Measurements from ENCODE around the gene WAPL. TPM values are rescaled to one million over a fixed set of nuclear protein-coding genes. Genes with fewer than 3 reads are reported as not detected.
"Not testable (repeated sequence)": the region's sequence is repeated elsewhere in the genome, so short reads cannot be mapped to it uniquely, and the experiment has no call there.

Gene WAPL
- total RNA-seq, 3 donors from 2014 or later, result 39.8 to 65.0 (median 49.5) TPM

- H3K9me3 ChIP-seq, result no peaks in the 10 kb centered on the region
- H3K27ac ChIP-seq, result no peak overlapping the region
- no peak overlapping the region for H3K4me3 ChIP-seq
- no peaks in the 10 kb centered on the region for H3K4me1 ChIP-seq
- intact Hi-C loops (cut with DNase I; ENCODE audit: low total_unique reads), result no loop called here
- no peaks in the 10 kb centered on the region for H3K36me3 ChIP-seq
- no peaks in the 10 kb centered on the region for H3K27me3 ChIP-seq
- peak in 1 of 2 donors; percentile 68 for DNase-seq (ENCODE audit: low spot score in 2 of 2)
- no peak for TF ChIP-seq POLR2A (IDR thresholded peaks at IDR 0.05)
- no peak for TF ChIP-seq POLR2AphosphoS5 (IDR thresholded peaks at IDR 0.05)
- no peak for TF ChIP-seq CTCF (IDR thresholded peaks at IDR 0.05)
Measured at GRCh38 chr10:86545101-86545500, 23.5 kb upstream of the WAPL start.

GRCh38 chr10:86540016-86540415, 18.4 kb upstream of the WAPL start:
- no peak overlapping the region for H3K27ac ChIP-seq
- intact Hi-C loops (cut with DNase I; ENCODE audit: low total_unique reads), result no loop called here
- no peaks in the 10 kb centered on the region for H3K36me3 ChIP-seq
- H3K4me3 ChIP-seq, result no peak overlapping the region
- H3K9me3 ChIP-seq, result no peaks in the 10 kb centered on the region
- no peaks in the 10 kb centered on the region for H3K4me1 ChIP-seq
- no peaks in the 10 kb centered on the region for H3K27me3 ChIP-seq
- TF ChIP-seq POLR2AphosphoS5 (IDR thresholded peaks at IDR 0.05) (no peak), POLR2A (IDR thresholded peaks at IDR 0.05) (no peak), CTCF (IDR thresholded peaks at IDR 0.05) (no peak)
- DNase-seq (ENCODE audit: low spot score in 2 of 2), result no peak

DNA sequence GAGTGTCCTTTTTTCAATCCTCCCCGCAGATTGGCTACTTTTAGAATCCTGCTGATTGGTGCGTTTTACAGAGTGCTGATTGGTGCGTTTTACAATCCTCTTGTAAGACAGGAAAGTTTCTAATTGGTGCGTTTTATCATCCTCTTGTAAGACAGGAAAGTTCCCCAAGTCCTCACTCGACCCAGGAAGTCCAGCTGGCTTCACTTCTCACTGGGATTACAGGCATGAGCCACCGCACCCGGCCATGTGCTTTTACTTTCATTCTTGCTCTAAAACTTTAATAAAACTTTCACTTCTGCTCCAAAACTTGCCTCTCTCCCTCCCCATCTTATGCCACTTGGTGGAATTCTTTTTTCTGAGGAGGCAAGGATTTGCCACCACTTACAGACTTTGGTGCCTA, 17.0 kb upstream of the WAPL start:
- TF ChIP-seq CTCF (IDR thresholded peaks at IDR 0.05) (no peak), POLR2AphosphoS5 (IDR thresholded peaks at IDR 0.05) (no peak), POLR2A (IDR thresholded peaks at IDR 0.05) (no peak)

GRCh38 chr10:86538040-86538439, 16.4 kb upstream of the WAPL start:
- H3K4me1 ChIP-seq; H3K27me3 ChIP-seq; DNase-seq (ENCODE audit: low spot score in 2 of 2); H3K9me3 ChIP-seq; H3K27ac ChIP-seq; H3K36me3 ChIP-seq; intact Hi-C loops (cut with DNase I; ENCODE audit: low total_unique reads); H3K4me3 ChIP-seq: not testable (repeated sequence)

More for the DNA sequence above, 17.0 kb upstream of the WAPL start:
- Histone ChIP-seq H3K27me3 (no peaks in the 10 kb centered on the region), H3K9me3 (no peaks in the 10 kb centered on the region), H3K36me3 (no peaks in the 10 kb centered on the region), H3K4me3 (no peak overlapping the region), H3K27ac (no peak overlapping the region), H3K4me1 (no peaks in the 10 kb centered on the region)
- intact Hi-C loops (cut with DNase I; ENCODE audit: low total_unique reads), result no loop called here
- no peak for DNase-seq (ENCODE audit: low spot score in 2 of 2)

DNA sequence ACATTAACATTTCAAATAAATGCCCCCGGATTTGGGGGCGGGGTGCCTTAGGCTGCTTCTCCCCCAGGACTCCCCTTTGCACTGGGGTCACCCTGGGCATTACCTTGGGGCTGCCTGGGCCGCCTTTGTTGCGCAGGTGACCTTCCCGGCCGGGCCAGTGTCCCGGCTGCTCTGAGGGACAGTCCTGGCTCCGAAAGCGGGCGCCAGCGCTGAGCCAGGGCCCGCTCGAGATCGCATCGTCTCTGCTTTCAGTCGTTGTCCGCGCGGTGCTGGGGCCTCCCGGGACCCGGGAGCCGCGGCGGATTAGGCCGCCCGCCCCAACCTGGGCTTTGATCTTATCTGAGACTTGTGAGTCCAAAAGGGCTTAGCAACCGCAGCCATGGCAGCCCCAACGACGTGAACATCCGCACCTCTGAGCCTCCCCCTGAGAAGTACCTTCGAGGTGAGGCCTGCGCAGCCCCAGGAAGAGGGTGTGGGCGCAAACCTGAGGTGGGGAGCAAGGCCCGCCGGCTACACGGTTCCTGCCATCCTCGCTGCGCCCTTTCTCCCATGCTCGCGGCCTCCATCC, 14.8 kb upstream of the WAPL start:
- intact Hi-C loops (cut with DNase I; ENCODE audit: low total_unique reads), result no loop called here
- H3K4me3 ChIP-seq, result peak overlapping the region in 2 of 3 donors; percentile 48 to 70
- TF ChIP-seq POLR2A (IDR thresholded peaks at IDR 0.05) (no peak), CTCF (IDR thresholded peaks at IDR 0.05) (no peak), POLR2AphosphoS5 (IDR thresholded peaks at IDR 0.05) (no peak)
- no peaks in the 10 kb centered on the region for H3K36me3 ChIP-seq
- DNase-seq (ENCODE audit: low spot score in 2 of 2), result no peak
- H3K27ac ChIP-seq, result no peak overlapping the region
- H3K4me1 ChIP-seq, result no peaks in the 10 kb centered on the region
- no peaks in the 10 kb centered on the region for H3K9me3 ChIP-seq
- no peaks in the 10 kb centered on the region for H3K27me3 ChIP-seq

Measured in breast epithelium (tissue), 4 donors.